GM18517 (cell line): ENCODE data around the gene MBD4.
"Not testable (repeated sequence)": the region's sequence is repeated elsewhere in the genome, so short reads cannot be mapped to it uniquely, and the experiment has no call there.

Source experiments
- ATAC-seq: cut with Tn5 transposase; IDR thresholded peaks from one replicate; pipeline ENCODE4 v1.9.1; 2021; ENCODE audit warnings: mild to moderate bottlenecking, moderate library complexity; ENCODE audit not compliant: unreplicated experiment

MBD4 gene

GRCh38 chr3:129385507-129385906 lies 54.2 kb downstream of the MBD4 start:
- not testable (repeated sequence) for ATAC-seq

GRCh38 chr3:129384594-129385323 lies 55.0 kb downstream of the MBD4 start:
- no peak for ATAC-seq

- not testable (repeated sequence) for ATAC-seq
Measured at GRCh38 chr3:129384103-129384502, 55.6 kb downstream of the MBD4 start.

GRCh38 chr3:129383292-129383860 lies 56.4 kb downstream of the MBD4 start:
- no peak for ATAC-seq

- no peak for ATAC-seq
Measured at GRCh38 chr3:129382366-129382765, 57.4 kb downstream of the MBD4 start.
